KMS-11 (cell line): ENCODE measurements around the gene ELK4.

Experiments used
- H2AFZ ChIP-seq: fragments of 200-600 bp; sonication (generic); 2 replicates; pipeline ENCODE4 v1.6.1; 2016; ENCODE audit warnings: antibody characterized with exemption, mixed run types, low read depth
- H3K27ac ChIP-seq: fragments of 200-600 bp; sonication (generic); 2 replicates; pipeline ENCODE4 v1.6.1; 2016; ENCODE audit warnings: mild to moderate bottlenecking, mixed run types
- H3K27me3 ChIP-seq: fragments of 200-600 bp; sonication (generic); 2 replicates; pipeline ENCODE4 v1.6.1; 2017; ENCODE audit warnings: mild to moderate bottlenecking, low read depth, mixed run types, moderate library complexity; ENCODE audit not compliant: insufficient read depth
- H3K36me3 ChIP-seq: fragments of 200-600 bp; sonication (generic); 2 replicates; pipeline ENCODE4 v1.6.1; 2017; ENCODE audit warnings: mild to moderate bottlenecking, mixed run types; ENCODE audit not compliant: insufficient read depth
- H3K4me1 ChIP-seq: fragments of 200-600 bp; sonication (generic); 2 replicates; pipeline ENCODE4 v1.6.1; 2016; ENCODE audit warnings: mild to moderate bottlenecking, low read depth, mixed run types; ENCODE audit not compliant: poor library complexity, severe bottlenecking
- H3K4me2 ChIP-seq: fragments of 200-600 bp; sonication (generic); 2 replicates; pipeline ENCODE4 v1.7.0; 2016; ENCODE audit warnings: mild to moderate bottlenecking, mixed run types
- H3K4me3 ChIP-seq: fragments of 200-600 bp; sonication (generic); IDR thresholded peaks from 2 replicates; pipeline ENCODE4 v1.6.1; 2017; ENCODE audit warnings: low read depth, low read length, mixed read lengths; ENCODE audit not compliant: insufficient read depth
- H3K79me2 ChIP-seq: fragments of 200-600 bp; sonication (generic); 2 replicates; pipeline ENCODE4 v1.6.1; 2016; ENCODE audit warnings: low read depth, mixed run types; ENCODE audit not compliant: insufficient read depth
- H3K9ac ChIP-seq: fragments of 200-600 bp; sonication (generic); 2 replicates; pipeline ENCODE4 v1.6.1; 2016; ENCODE audit warnings: mild to moderate bottlenecking, mixed run types
- H4K20me1 ChIP-seq: fragments of 200-600 bp; sonication (generic); 2 replicates; pipeline ENCODE4 v1.6.1; 2016; ENCODE audit warnings: mild to moderate bottlenecking, mixed run types; ENCODE audit not compliant: insufficient read depth
- TF ChIP-seq, protein P1 (sequence below): fragments of 200-600 bp; sonication (generic); conservative IDR thresholded peaks from 2 replicates; pipeline ENCODE4 v1.6.1; 2017; ENCODE audit warnings: low read depth, mild to moderate bottlenecking, antibody characterized with exemption, low read length, moderate library complexity, mixed read lengths

ELK4 gene

DNA sequence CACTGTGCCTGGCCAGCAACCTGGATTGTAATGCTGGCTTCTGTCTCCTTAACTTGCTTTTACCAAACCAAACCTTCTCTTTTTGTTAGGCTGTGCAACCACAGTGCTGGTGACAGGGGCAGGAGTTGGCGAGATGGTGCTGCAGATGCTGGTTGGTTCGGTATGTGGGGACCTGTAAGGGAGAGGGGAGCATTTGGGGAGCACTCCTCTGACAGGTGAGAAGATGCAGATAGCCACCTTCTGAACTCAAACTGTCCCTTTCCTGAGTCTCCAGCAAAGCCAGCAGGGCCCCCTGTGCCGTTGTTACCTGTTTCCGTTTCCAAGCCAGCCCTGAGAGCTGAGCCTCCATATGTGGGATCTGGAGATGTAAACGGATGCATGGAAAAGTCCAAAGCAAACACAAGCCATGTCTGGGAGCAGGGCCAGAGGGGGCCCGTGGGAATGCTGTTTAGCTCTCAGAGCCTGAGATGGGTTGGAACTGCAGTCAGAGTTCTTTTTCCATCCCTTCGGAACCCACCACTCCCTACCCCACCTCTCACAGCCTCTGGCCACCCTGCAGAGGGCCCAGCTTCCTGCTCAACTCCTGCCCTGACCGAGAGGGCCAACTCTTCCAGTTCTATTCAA lies 34.0 kb downstream of the ELK4 start:
- TF ChIP-seq, protein P1, sequence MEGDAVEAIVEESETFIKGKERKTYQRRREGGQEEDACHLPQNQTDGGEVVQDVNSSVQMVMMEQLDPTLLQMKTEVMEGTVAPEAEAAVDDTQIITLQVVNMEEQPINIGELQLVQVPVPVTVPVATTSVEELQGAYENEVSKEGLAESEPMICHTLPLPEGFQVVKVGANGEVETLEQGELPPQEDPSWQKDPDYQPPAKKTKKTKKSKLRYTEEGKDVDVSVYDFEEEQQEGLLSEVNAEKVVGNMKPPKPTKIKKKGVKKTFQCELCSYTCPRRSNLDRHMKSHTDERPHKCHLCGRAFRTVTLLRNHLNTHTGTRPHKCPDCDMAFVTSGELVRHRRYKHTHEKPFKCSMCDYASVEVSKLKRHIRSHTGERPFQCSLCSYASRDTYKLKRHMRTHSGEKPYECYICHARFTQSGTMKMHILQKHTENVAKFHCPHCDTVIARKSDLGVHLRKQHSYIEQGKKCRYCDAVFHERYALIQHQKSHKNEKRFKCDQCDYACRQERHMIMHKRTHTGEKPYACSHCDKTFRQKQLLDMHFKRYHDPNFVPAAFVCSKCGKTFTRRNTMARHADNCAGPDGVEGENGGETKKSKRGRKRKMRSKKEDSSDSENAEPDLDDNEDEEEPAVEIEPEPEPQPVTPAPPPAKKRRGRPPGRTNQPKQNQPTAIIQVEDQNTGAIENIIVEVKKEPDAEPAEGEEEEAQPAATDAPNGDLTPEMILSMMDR: no peak
- no peaks in the 10 kb centered on the region for H3K27me3 ChIP-seq
- no peak overlapping the region for H2AFZ ChIP-seq
- H3K27ac ChIP-seq: no peak overlapping the region
- no peak overlapping the region for H3K9ac ChIP-seq
- H3K4me2 ChIP-seq: no peak overlapping the region
- no peak overlapping the region for H3K4me3 ChIP-seq
- H3K36me3 ChIP-seq: no peaks in the 10 kb centered on the region
- no peaks in the 10 kb centered on the region for H4K20me1 ChIP-seq
- peaks cover 20% of the 10 kb centered on the region for H3K4me1 ChIP-seq
- H3K79me2 ChIP-seq: no peaks in the 10 kb centered on the region

DNA sequence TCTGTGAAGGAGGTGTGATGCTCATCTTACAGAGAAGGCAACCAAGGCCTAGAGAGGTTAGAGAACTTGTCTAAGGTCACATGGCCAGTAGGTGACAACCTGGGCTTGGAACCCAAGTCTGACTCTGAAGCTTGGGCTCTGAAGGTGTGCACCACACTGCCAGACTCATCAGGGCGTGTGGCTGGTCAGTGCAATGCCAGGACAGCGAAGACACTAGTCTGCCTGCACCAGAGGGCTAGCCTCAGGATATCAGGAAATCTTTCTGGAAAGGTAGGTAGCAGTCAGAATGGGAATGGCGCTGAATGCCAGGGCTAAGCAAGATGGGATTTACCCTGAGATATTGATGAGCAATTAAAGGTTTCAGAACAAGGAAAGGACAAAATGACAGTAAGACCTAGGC lies 34.9 kb downstream of the ELK4 start:
- Histone ChIP-seq H2AFZ (no peak overlapping the region), H3K4me1 (peaks cover 20% of the 10 kb centered on the region), H3K4me3 (no peak overlapping the region), H3K36me3 (no peaks in the 10 kb centered on the region), H4K20me1 (no peaks in the 10 kb centered on the region), H3K9ac (no peak overlapping the region), H3K4me2 (no peak overlapping the region), H3K27me3 (no peaks in the 10 kb centered on the region), H3K27ac (no peak overlapping the region), H3K79me2 (no peaks in the 10 kb centered on the region)
- TF ChIP-seq, protein P1: no peak

DNA sequence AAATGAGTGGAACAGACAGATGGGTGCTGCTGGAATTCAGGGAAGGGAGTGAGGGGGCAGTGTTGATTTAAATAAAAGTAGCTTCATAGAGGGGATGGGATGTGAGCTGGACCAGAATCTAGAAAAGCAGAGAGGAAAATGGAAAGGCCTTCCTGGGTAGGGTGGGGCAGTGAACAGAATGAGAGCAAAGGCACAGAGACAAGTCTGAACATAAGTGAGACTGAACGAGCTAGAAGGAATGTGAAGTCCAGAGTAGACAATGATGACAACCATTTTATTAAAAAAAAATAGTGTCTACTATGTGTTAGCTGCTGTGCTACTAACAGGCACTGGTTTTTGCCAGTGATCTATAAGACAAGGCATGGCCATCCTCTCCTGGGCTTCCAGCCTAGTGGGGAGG lies 36.0 kb downstream of the ELK4 start:
- no peak overlapping the region for H3K9ac ChIP-seq
- H4K20me1 ChIP-seq: no peaks in the 10 kb centered on the region
- no peaks in the 10 kb centered on the region for H3K79me2 ChIP-seq
- no peak overlapping the region for H3K4me2 ChIP-seq
- no peaks in the 10 kb centered on the region for H3K36me3 ChIP-seq
- peaks cover 16% of the 10 kb centered on the region for H3K4me1 ChIP-seq
- no peak overlapping the region for H3K27ac ChIP-seq
- no peak overlapping the region for H3K4me3 ChIP-seq
- TF ChIP-seq, protein P1: no peak
- H3K27me3 ChIP-seq: no peaks in the 10 kb centered on the region
- H2AFZ ChIP-seq: no peak overlapping the region

DNA sequence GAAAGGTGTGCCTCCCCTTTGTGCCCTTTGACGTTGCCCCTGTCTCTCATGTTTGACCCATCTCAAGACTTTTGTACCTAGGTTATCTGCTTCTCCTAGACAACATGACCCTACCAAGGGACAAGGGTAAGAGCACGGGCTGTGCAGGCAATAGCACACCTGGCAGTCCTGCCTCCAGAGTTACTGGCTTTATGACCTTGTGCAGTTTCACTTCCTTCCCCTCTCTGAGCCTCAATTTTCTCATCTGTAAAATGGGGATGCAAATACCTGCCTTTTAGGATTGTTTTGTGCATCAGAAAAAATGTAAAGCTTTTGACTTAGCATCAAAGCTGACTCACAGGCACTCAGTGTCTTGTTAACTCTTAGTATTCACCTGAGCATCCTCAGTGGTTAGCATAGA lies 36.4 kb downstream of the ELK4 start:
- TF ChIP-seq, protein P1: no peak
- Histone ChIP-seq H3K4me1 (peaks cover 11% of the 10 kb centered on the region), H4K20me1 (no peaks in the 10 kb centered on the region), H3K27ac (no peak overlapping the region), H3K9ac (no peak overlapping the region), H3K4me3 (no peak overlapping the region), H3K4me2 (no peak overlapping the region), H3K36me3 (no peaks in the 10 kb centered on the region), H3K79me2 (no peaks in the 10 kb centered on the region), H2AFZ (no peak overlapping the region), H3K27me3 (no peaks in the 10 kb centered on the region)
